Hepatocyte (in vitro differentiated cells): ENCODE results near the gene FBXL5. TPM values are rescaled to one million over a fixed set of nuclear protein-coding genes. Genes with fewer than 3 reads are reported as not detected.

ENCODE experiments used
- DNase-seq: peaks from one replicate; pipeline ENCODE4 v3.0.0-alpha.2; 2016; ENCODE audit warnings: low spot score
- H2AFZ ChIP-seq: fragments of 200-600 bp; sonication (generic); 2 replicates; pipeline ENCODE4 v1.6.0; 2016; ENCODE audit warnings: antibody characterized with exemption, mild to moderate bottlenecking
- H3K27ac ChIP-seq: fragments of 200-600 bp; sonication (generic); 2 replicates; pipeline ENCODE4 v1.5.1; 2016; ENCODE audit warnings: mild to moderate bottlenecking
- H3K27me3 ChIP-seq: fragments of 200-600 bp; sonication (generic); 2 replicates; pipeline ENCODE4 v1.6.1; 2016
- H3K36me3 ChIP-seq: fragments of 200-600 bp; sonication (generic); replicated peaks from 2 replicates; pipeline ENCODE4 v1.5.1; 2016; ENCODE audit warnings: low read depth; ENCODE audit not compliant: insufficient read depth
- H3K4me1 ChIP-seq: fragments of 200-600 bp; sonication (generic); 2 replicates; pipeline ENCODE4 v1.5.1; 2016; ENCODE audit warnings: mild to moderate bottlenecking, moderate library complexity; ENCODE audit not compliant: insufficient read depth
- H3K4me2 ChIP-seq: fragments of 200-600 bp; sonication (generic); 2 replicates; pipeline ENCODE4 v1.6.0; 2016
- H3K4me3 ChIP-seq: fragments of 200-600 bp; sonication (generic); 2 replicates; pipeline ENCODE4 v1.5.1; 2016; ENCODE audit warnings: mild to moderate bottlenecking
- H3K79me2 ChIP-seq: fragments of 200-600 bp; sonication (generic); 2 replicates; pipeline ENCODE4 v1.6.0; 2017; ENCODE audit warnings: mild to moderate bottlenecking
- H3K9me2 ChIP-seq: fragments of 200-600 bp; sonication (generic); replicated peaks from 2 replicates; pipeline ENCODE4 v1.6.0; 2017; ENCODE audit warnings: mild to moderate bottlenecking; ENCODE audit not compliant: insufficient read depth
- H3K9me3 ChIP-seq: fragments of 200-600 bp; sonication (generic); 2 replicates; pipeline ENCODE4 v1.5.1; 2016; ENCODE audit warnings: low read depth, mild to moderate bottlenecking
- H4K20me1 ChIP-seq: fragments of 200-600 bp; sonication (generic); 2 replicates; pipeline ENCODE4 v1.6.0; 2016; ENCODE audit warnings: mild to moderate bottlenecking; ENCODE audit not compliant: insufficient read depth, poor library complexity, severe bottlenecking
- EZH2 ChIP-seq: fragments of 200-600 bp; sonication (generic); IDR thresholded peaks from 2 replicates; pipeline ENCODE4 v1.6.1; 2016; ENCODE audit warnings: antibody characterized with exemption, mild to moderate bottlenecking, borderline replicate concordance
- EZH2phosphoT487 ChIP-seq: fragments of 200-600 bp; sonication (generic); IDR thresholded peaks from one replicate; pipeline ENCODE4 v1.6.1; 2018; ENCODE audit warnings: antibody characterized with exemption, mild to moderate bottlenecking, low read depth, moderate library complexity; ENCODE audit not compliant: unreplicated experiment, severe bottlenecking
- WGBS: methylation state at CpG from one replicate; pipeline ENCODE4 v1.1.6; 2016; ENCODE audit warnings: low lambda C conversion rate; ENCODE audit errors: missing lambda C conversion rate; 5-methylcytosine and 5-hydroxymethylcytosine counted together
- polyA plus RNA-seq: library from polyadenylated mRNA; unstranded; fragments of >200 nt; fragmentation: Nextera tagmentation; extraction: Ambion mirVana; gene quantifications from 2 replicates; pipeline ENCODE4 v1.2.1, GENCODE V29; 2016
- total RNA-seq: library from RNA; depleted of rRNA; stranded (reverse); fragments of >200 nt; gene quantifications from 2 replicates; pipeline ENCODE4 v1.2.3, GENCODE V29; 2014
- TF ChIP-seq, protein P1 (sequence below): fragments of 200-600 bp; sonication (generic); IDR thresholded peaks from 2 replicates; pipeline ENCODE4 v1.5.1; 2016; ENCODE audit warnings: antibody characterized with exemption, mild to moderate bottlenecking; ENCODE audit not compliant: poor library complexity

FBXL5 gene, protein sequence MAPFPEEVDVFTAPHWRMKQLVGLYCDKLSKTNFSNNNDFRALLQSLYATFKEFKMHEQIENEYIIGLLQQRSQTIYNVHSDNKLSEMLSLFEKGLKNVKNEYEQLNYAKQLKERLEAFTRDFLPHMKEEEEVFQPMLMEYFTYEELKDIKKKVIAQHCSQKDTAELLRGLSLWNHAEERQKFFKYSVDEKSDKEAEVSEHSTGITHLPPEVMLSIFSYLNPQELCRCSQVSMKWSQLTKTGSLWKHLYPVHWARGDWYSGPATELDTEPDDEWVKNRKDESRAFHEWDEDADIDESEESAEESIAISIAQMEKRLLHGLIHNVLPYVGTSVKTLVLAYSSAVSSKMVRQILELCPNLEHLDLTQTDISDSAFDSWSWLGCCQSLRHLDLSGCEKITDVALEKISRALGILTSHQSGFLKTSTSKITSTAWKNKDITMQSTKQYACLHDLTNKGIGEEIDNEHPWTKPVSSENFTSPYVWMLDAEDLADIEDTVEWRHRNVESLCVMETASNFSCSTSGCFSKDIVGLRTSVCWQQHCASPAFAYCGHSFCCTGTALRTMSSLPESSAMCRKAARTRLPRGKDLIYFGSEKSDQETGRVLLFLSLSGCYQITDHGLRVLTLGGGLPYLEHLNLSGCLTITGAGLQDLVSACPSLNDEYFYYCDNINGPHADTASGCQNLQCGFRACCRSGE
- total RNA-seq = 80.9 and 90.2 TPM in 2 replicates
- 41.2 and 42.2 TPM in 2 replicates for polyA plus RNA-seq

DNA sequence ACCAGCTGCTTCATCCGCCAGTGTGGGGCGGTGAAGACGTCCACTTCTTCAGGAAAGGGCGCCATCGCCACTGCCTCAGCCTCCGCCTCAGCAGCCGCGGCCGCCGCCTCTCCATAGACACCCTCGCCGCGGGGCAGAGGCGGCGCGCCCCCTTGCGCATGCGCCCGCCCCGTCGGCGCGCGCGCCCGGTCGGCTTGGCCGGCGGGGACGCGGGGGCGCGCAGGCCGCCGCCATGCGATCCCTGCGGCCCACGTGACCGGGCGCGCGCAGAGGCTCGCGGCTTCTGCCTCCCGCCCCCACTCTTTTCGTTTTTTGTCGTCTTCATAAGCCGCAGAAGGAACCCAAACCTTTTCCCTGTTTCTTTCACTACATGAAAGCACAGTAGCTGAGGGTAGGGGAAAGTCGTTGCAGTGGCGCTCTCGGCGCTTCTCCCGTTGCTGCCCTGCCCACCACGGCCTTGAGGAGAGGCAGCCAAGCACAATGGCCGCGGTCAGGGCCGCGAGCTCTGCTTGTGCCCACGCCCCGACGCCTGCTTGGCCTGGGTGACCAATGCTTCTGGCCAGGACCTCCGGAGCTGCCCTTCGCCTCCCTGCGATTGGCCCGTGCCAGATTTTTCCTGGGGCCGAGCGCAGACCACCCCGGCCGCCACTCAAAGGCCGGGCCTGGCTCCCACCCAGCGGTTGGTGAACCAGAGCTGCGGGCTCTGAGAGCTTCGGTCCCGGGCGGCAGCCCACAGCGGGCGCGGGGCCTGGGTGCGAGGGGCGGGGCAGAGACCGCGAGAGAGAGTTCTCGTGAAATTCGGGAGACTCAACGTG lies at the start of gene FBXL5:
Gene FBXL5 (minus strand): TSS at position 135 of the 815 bp plus-strand sequence. CDS start 70 bp downstream, at position 65.
- Histone ChIP-seq H3K4me2 (peak within 1 kb of the TSS; percentile 91), H3K9me2 (no peaks in the 10 kb centered on the region), H3K4me3 (peak within 1 kb of the TSS; percentile 96), H3K27me3 (no peaks in the 10 kb centered on the region), H2AFZ (peak within 1 kb of the TSS; percentile 98), H3K27ac (peak within 1 kb of the TSS; percentile 100), H3K9me3 (no peaks in the 10 kb centered on the region), H3K79me2 (peaks cover 42% of the 10 kb centered on the region), H3K36me3 (no peaks in the 10 kb centered on the region), H4K20me1 (peaks cover 14% of the 10 kb centered on the region), H3K4me1 (peaks cover 36% of the 10 kb centered on the region)
- WGBS = 10% methylated on average over 83 of the region's 85 CpGs
- TF ChIP-seq EZH2phosphoT487 (no peak), EZH2 (no peak)
- TF ChIP-seq, protein P1, sequence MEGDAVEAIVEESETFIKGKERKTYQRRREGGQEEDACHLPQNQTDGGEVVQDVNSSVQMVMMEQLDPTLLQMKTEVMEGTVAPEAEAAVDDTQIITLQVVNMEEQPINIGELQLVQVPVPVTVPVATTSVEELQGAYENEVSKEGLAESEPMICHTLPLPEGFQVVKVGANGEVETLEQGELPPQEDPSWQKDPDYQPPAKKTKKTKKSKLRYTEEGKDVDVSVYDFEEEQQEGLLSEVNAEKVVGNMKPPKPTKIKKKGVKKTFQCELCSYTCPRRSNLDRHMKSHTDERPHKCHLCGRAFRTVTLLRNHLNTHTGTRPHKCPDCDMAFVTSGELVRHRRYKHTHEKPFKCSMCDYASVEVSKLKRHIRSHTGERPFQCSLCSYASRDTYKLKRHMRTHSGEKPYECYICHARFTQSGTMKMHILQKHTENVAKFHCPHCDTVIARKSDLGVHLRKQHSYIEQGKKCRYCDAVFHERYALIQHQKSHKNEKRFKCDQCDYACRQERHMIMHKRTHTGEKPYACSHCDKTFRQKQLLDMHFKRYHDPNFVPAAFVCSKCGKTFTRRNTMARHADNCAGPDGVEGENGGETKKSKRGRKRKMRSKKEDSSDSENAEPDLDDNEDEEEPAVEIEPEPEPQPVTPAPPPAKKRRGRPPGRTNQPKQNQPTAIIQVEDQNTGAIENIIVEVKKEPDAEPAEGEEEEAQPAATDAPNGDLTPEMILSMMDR = no peak
- DNase-seq = peak; percentile 96

DNA sequence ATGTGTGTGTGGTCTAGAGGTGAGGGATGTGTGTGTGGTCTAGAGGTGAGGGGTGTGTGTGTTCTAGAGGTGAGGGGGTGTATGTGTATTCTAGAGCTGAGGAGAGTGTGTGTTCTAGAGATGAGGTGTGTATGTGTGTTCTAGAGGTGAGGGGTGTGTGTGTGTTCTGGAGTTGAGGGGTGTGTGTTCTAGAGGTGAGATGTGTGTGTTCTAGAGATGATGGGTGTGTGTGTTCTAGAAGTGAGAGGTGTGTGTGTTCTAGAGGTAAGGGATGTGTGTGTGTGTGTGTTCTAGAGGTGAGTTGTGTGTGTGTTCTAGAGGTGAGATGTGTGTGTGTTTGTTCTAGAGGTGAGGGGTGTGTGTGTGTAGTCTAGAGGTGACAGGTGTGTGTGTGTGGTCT lies 49.0 kb upstream of the FBXL5 start:
- TF ChIP-seq, protein P1 = no peak
- TF ChIP-seq EZH2phosphoT487 (no peak), EZH2 (no peak)
- no peaks in the 10 kb centered on the region for H4K20me1 ChIP-seq

DNA sequence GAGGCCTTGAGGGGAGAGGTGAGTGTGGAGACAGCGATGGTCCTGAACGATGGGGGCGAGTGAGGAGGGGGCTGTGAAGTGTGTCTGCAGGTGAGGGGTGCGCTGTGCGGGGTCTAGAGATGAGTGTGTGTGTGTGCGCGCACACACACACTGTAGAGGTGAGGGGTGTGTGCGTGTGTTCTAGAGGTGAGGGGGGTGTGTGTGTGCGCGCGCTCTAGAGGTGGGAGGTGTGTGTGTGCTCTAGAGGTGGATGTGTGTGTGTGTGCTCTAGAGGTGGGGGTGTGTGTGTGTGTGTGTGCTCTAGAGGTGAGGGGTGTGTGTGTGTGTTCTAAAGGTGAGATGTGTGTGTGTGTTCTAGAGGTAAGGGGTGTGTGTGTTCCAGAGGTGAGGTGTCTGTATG lies 48.3 kb upstream of the FBXL5 start:
- WGBS = 93% methylated on average over 3 of the region's 11 CpGs
- Histone ChIP-seq H2AFZ (no peak overlapping the region), H3K27ac (no peak overlapping the region)

More for the DNA sequence above, 49.0 kb upstream of the FBXL5 start:
- no peaks in the 10 kb centered on the region for H3K36me3 ChIP-seq
- no peaks in the 10 kb centered on the region for H3K79me2 ChIP-seq
- H3K27ac ChIP-seq = no peak overlapping the region
- no peak overlapping the region for H3K4me3 ChIP-seq
- H3K4me1 ChIP-seq = peaks cover 10% of the 10 kb centered on the region
- H3K9me3 ChIP-seq = no peaks in the 10 kb centered on the region
- no peak for DNase-seq
- no peak overlapping the region for H3K4me2 ChIP-seq
- no peak overlapping the region for H2AFZ ChIP-seq
- H3K9me2 ChIP-seq = no peaks in the 10 kb centered on the region
- no peaks in the 10 kb centered on the region for H3K27me3 ChIP-seq

More for the DNA sequence above, 48.3 kb upstream of the FBXL5 start:
- Histone ChIP-seq H3K36me3 (no peaks in the 10 kb centered on the region), H3K9me3 (no peaks in the 10 kb centered on the region), H4K20me1 (no peaks in the 10 kb centered on the region), H3K4me2 (peak overlapping the region; percentile 69), H3K4me1 (peaks cover 10% of the 10 kb centered on the region), H3K27me3 (no peaks in the 10 kb centered on the region), H3K79me2 (no peaks in the 10 kb centered on the region), H3K9me2 (no peaks in the 10 kb centered on the region), H3K4me3 (no peak overlapping the region)
- no peak for TF ChIP-seq EZH2
- TF ChIP-seq EZH2phosphoT487 = no peak
- TF ChIP-seq, protein P1 = no peak
- no peak for DNase-seq
